ENCODE measurements around the gene TNFSF13. TPM values are rescaled to one million over a fixed set of nuclear protein-coding genes. Genes with fewer than 3 reads are reported as not detected.

TNFSF13 gene
- total RNA-seq, 4 donors from 2014 or later: 6.8 to 56.9 (median 25.8) TPM

DNA sequence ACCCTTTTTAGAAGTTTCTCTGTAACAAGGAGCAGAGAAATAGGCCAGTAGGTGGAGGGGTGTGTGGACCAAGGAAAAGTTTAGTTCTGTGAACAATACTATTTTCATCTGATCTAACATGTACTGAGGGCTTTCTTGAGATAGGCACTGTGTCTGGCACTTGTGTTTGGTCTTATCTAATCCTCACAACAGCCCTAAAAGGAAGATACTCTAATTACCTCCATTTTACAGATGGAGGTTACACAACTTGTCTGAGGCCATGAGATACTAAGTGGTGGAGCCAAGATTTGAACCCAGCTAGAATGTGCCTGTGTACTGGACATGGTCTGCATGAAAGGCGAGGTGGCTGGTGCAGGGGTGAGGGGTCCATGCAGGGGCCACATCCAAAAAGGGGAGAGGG is 5.2 kb upstream of the TNFSF13 start:
- intact Hi-C loops (cut with DNase I; ENCODE audit: low total_unique reads): no loop called here
- no peak overlapping the region for H3K27ac ChIP-seq
- H3K36me3 ChIP-seq: no peaks in the 10 kb centered on the region
- H3K4me3 ChIP-seq: no peak overlapping the region
- H3K9me3 ChIP-seq: no peaks in the 10 kb centered on the region
- TF ChIP-seq, protein P1, sequence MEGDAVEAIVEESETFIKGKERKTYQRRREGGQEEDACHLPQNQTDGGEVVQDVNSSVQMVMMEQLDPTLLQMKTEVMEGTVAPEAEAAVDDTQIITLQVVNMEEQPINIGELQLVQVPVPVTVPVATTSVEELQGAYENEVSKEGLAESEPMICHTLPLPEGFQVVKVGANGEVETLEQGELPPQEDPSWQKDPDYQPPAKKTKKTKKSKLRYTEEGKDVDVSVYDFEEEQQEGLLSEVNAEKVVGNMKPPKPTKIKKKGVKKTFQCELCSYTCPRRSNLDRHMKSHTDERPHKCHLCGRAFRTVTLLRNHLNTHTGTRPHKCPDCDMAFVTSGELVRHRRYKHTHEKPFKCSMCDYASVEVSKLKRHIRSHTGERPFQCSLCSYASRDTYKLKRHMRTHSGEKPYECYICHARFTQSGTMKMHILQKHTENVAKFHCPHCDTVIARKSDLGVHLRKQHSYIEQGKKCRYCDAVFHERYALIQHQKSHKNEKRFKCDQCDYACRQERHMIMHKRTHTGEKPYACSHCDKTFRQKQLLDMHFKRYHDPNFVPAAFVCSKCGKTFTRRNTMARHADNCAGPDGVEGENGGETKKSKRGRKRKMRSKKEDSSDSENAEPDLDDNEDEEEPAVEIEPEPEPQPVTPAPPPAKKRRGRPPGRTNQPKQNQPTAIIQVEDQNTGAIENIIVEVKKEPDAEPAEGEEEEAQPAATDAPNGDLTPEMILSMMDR (IDR thresholded peaks at IDR 0.05): no peak
- TF ChIP-seq POLR2A (IDR thresholded peaks at IDR 0.05): no peak
- no peak for DNase-seq
- H3K4me1 ChIP-seq: peaks cover 9 to 19% of the 10 kb centered on the region in 2 donors
- H3K27me3 ChIP-seq: no peaks in the 10 kb centered on the region

DNA sequence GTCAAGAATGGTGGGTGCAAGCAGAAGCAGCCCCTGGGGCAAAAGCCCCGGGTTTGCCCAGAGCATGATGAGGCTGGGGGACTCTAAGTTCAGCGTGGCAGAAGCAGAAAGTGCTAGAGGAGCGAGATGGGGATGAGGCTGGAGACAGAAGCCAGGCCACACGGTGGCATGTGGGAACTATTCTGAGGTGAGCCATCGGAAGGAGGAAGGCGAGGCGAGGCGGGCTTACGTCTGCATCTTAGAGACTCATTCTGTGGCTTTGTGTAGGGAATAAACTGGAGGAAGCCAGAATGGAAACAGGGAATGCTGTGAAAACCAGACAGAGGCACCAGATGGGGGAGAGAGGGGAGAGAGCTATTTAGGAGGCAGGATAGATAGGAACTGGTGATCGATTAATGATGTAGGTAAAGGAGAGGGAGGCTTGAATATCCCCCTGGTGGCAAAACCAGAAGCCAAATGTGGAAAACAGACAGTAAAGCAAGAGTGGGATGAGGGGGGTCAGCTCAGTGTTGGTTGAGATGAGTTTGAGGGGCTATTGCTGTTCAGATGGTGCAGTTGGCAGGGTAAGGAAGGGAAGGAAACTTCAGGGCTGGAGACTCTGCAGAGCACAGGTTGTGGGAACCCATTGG is 3.1 kb upstream of the TNFSF13 start:
- DNase-seq: no peak
- Histone ChIP-seq H3K27me3 (no peaks in the 10 kb centered on the region), H3K4me1 (peaks cover 20 to 33% of the 10 kb centered on the region in 2 donors), H3K4me3 (no peak overlapping the region), H3K36me3 (no peaks in the 10 kb centered on the region), H3K27ac (no peak overlapping the region), H3K9me3 (no peaks in the 10 kb centered on the region)
- TF ChIP-seq POLR2A (IDR thresholded peaks at IDR 0.05): no peak
- TF ChIP-seq, protein P1 (IDR thresholded peaks at IDR 0.05): no peak
- intact Hi-C loops (cut with DNase I; ENCODE audit: low total_unique reads): no loop called here

DNA sequence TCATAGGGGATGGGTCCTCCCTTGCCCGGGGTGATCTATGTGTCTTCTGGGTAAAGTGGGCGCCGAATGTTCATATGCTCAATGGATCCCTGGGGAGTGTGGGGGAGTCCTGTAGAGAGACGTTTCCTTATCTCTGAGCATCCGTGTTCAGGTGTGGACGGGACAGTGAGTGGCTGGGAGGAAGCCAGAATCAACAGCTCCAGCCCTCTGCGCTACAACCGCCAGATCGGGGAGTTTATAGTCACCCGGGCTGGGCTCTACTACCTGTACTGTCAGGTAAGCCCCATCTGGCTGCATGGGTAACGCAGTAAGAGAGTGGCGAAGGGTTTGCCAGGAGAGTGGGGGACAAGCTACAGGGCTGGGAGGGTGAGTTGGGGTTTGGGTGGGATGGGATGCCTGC is 1.9 kb upstream of the TNFSF13 start:
- Histone ChIP-seq H3K4me1 (peaks cover 24 to 34% of the 10 kb centered on the region in 2 donors), H3K9me3 (no peaks in the 10 kb centered on the region), H3K27ac (peak overlapping the region; percentile 92 to 98)

DNA sequence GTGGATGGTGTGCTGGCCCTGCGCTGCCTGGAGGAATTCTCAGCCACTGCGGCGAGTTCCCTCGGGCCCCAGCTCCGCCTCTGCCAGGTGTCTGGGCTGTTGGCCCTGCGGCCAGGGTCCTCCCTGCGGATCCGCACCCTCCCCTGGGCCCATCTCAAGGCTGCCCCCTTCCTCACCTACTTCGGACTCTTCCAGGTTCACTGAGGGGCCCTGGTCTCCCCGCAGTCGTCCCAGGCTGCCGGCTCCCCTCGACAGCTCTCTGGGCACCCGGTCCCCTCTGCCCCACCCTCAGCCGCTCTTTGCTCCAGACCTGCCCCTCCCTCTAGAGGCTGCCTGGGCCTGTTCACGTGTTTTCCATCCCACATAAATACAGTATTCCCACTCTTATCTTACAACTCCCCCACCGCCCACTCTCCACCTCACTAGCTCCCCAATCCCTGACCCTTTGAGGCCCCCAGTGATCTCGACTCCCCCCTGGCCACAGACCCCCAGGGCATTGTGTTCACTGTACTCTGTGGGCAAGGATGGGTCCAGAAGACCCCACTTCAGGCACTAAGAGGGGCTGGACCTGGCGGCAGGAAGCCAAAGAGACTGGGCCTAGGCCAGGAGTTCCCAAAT is 1.3 kb upstream of the TNFSF13 start:
- Histone ChIP-seq H3K9me3 (no peaks in the 10 kb centered on the region), H3K27me3 (no peaks in the 10 kb centered on the region), H3K36me3 (no peaks in the 10 kb centered on the region), H3K4me3 (no peak overlapping the region), H3K4me1 (peaks cover 24 to 34% of the 10 kb centered on the region in 2 donors), H3K27ac (peak overlapping the region; percentile 92 to 98)
- intact Hi-C loops (cut with DNase I; ENCODE audit: low total_unique reads): no loop called here
- TF ChIP-seq POLR2A (IDR thresholded peaks at IDR 0.05): no peak
- TF ChIP-seq, protein P1 (IDR thresholded peaks at IDR 0.05): no peak
- no peak for DNase-seq

More for the DNA sequence above, 1.9 kb upstream of the TNFSF13 start:
- intact Hi-C loops (cut with DNase I; ENCODE audit: low total_unique reads): no loop called here
- no peak overlapping the region for H3K4me3 ChIP-seq
- no peaks in the 10 kb centered on the region for H3K36me3 ChIP-seq
- no peak for DNase-seq
- TF ChIP-seq, protein P1 (IDR thresholded peaks at IDR 0.05): no peak
- no peak for TF ChIP-seq POLR2A (IDR thresholded peaks at IDR 0.05)
- no peaks in the 10 kb centered on the region for H3K27me3 ChIP-seq

DNA sequence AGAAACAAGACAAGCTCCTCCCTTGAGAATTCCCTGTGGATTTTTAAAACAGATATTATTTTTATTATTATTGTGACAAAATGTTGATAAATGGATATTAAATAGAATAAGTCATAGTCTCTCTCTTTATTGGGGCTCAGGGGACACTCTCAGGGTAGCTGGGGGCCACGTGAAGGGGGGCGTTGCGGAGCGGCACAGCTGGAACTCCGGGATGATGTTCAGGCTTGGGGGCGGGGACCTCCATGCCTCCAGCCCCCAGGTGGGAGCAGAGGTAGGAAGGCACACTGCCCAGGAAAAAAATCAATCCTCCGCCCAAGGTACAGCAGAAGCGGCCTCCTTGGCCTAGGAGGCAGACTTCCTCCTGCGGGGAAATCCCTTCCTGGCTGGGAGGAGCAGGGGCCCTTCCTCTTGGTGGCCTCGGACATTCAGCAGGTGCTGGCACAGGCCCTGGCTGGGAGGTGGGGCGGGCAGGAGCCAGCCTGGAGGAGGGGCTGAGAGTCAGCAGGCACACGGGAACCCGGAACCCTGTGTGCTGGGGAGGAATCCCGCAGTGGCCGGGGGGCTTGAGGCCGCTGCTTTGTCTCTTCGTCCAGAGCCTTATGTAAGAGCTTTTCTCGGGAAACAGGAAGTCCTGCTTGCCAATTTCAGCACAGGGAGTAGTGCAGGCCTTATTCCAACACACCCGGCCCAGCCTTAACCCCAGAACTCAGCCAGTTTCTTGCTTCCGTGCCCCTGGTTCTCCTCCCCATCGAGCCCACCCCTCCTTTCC is 591 bp upstream of the TNFSF13 start:
- intact Hi-C loops (cut with DNase I; ENCODE audit: low total_unique reads): no loop called here
- peak; percentile 69 to 76 for TF ChIP-seq POLR2A (IDR thresholded peaks at IDR 0.05)
- TF ChIP-seq, protein P1 (IDR thresholded peaks at IDR 0.05): no peak

More for the DNA sequence above, 591 bp upstream of the TNFSF13 start:
- Histone ChIP-seq H3K36me3 (no peaks in the 10 kb centered on the region), H3K9me3 (no peaks in the 10 kb centered on the region), H3K4me1 (peaks cover 26 to 40% of the 10 kb centered on the region in 2 donors), H3K4me3 (peak overlapping the region; percentile 12 to 24), H3K27ac (peak overlapping the region; percentile 92 to 98), H3K27me3 (no peaks in the 10 kb centered on the region)
- DNase-seq: peak; percentile 84 to 86

Measured in uterus (tissue), 4 donors.